NB4 (cell line): ENCODE results near the gene EIF3A.

Experiments
- CTCF ChIP-seq: IDR thresholded peaks from one replicate; pipeline ENCODE4 v1.5.1; 2012; ENCODE audit warnings: low read depth, low read length
- MAX ChIP-seq: IDR thresholded peaks from 2 replicates; pipeline ENCODE4 v1.6.1; 2011; ENCODE audit warnings: low read depth, low read length
- MYC ChIP-seq: IDR thresholded peaks from 2 replicates; pipeline ENCODE4 v1.6.1; 2011; ENCODE audit warnings: low read depth, low read length
- POLR2A ChIP-seq: IDR thresholded peaks from 2 replicates; pipeline ENCODE4 v1.6.1; 2011; ENCODE audit warnings: mild to moderate bottlenecking; ENCODE audit not compliant: insufficient read length; ENCODE audit errors: extremely low read depth

GRCh38 chr10:118990326-118990725 lies 90.3 kb downstream of the EIF3A start:
- TF ChIP-seq POLR2A (no peak), MAX (no peak), CTCF (no peak), MYC (no peak)
